Chondrocyte (in vitro differentiated cells): ENCODE measurements around the gene TEX101. TPM values are rescaled to one million over a fixed set of nuclear protein-coding genes. Genes with fewer than 3 reads are reported as not detected.

Source experiments
- DNase-seq: peaks from one replicate; pipeline ENCODE4 v3.0.0; 2021; ENCODE audit warnings: mixed read lengths, low spot score
- H3K27ac Mint-ChIP-seq: one replicate; pipeline ENCODE4 v1.8.0; 2021; ENCODE audit warnings: mild to moderate bottlenecking, moderate library complexity, mixed read lengths; ENCODE audit not compliant: unreplicated experiment
- H3K27me3 Mint-ChIP-seq: 2 replicates; pipeline ENCODE4 v1.8.0; 2021; ENCODE audit warnings: low read depth, mixed read lengths
- H3K36me3 Mint-ChIP-seq: 2 replicates; pipeline ENCODE4 v1.8.0; 2021; ENCODE audit warnings: low read depth, mixed read lengths
- H3K4me1 Mint-ChIP-seq: 2 replicates; pipeline ENCODE4 v1.8.0; 2021; ENCODE audit warnings: low read depth, mild to moderate bottlenecking, mixed read lengths
- H3K4me3 Mint-ChIP-seq: one replicate; pipeline ENCODE4 v1.8.0; 2021; ENCODE audit warnings: mild to moderate bottlenecking, moderate library complexity, mixed read lengths; ENCODE audit not compliant: unreplicated experiment
- H3K9me3 Mint-ChIP-seq: 2 replicates; pipeline ENCODE4 v1.8.0; 2021; ENCODE audit warnings: low read depth, mixed read lengths
- total RNA-seq: library from RNA; stranded (reverse); gene quantifications from 3 replicates; pipeline ENCODE4 v1.2.1, GENCODE V29; 2021
- TF ChIP-seq, protein P1 (sequence below): fragments of 200-600 bp; sonication (generic); IDR thresholded peaks from 2 replicates; pipeline ENCODE4 v1.5.0; 2021; ENCODE audit warnings: antibody characterized with exemption, mild to moderate bottlenecking, moderate library complexity

Gene TEX101
- total RNA-seq, 1 donor from 2014 or later = not detected

DNA sequence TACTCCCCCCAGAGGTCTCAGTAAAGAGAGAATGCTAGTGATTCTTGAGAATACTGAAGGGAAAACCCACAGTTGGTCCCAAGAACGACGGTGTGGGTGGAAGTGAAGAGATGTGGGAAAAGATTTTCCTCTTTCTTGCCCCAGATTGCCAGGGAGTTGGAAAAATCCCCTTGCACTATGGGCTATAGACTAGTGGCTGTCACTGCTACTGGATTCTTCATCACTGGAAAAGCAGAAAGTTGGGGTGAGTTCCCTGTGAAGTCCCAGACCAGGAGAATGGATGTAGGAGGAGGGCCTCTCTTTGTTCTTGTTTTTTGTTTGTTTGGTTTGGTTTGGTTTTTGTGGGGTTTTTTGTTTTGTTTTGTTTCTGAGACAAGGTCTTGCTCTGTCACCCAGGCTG, 39.3 kb downstream of the TEX101 start:
- H3K4me3 Mint-ChIP-seq = no peak overlapping the region
- no peak for DNase-seq
- peaks cover 7% of the 10 kb centered on the region for H3K4me1 Mint-ChIP-seq
- peaks cover 2% of the 10 kb centered on the region for H3K36me3 Mint-ChIP-seq
- H3K9me3 Mint-ChIP-seq = peaks cover 7% of the 10 kb centered on the region
- peaks cover 16% of the 10 kb centered on the region for H3K27me3 Mint-ChIP-seq
- TF ChIP-seq, protein P1, sequence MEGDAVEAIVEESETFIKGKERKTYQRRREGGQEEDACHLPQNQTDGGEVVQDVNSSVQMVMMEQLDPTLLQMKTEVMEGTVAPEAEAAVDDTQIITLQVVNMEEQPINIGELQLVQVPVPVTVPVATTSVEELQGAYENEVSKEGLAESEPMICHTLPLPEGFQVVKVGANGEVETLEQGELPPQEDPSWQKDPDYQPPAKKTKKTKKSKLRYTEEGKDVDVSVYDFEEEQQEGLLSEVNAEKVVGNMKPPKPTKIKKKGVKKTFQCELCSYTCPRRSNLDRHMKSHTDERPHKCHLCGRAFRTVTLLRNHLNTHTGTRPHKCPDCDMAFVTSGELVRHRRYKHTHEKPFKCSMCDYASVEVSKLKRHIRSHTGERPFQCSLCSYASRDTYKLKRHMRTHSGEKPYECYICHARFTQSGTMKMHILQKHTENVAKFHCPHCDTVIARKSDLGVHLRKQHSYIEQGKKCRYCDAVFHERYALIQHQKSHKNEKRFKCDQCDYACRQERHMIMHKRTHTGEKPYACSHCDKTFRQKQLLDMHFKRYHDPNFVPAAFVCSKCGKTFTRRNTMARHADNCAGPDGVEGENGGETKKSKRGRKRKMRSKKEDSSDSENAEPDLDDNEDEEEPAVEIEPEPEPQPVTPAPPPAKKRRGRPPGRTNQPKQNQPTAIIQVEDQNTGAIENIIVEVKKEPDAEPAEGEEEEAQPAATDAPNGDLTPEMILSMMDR = no peak
- no peak overlapping the region for H3K27ac Mint-ChIP-seq

DNA sequence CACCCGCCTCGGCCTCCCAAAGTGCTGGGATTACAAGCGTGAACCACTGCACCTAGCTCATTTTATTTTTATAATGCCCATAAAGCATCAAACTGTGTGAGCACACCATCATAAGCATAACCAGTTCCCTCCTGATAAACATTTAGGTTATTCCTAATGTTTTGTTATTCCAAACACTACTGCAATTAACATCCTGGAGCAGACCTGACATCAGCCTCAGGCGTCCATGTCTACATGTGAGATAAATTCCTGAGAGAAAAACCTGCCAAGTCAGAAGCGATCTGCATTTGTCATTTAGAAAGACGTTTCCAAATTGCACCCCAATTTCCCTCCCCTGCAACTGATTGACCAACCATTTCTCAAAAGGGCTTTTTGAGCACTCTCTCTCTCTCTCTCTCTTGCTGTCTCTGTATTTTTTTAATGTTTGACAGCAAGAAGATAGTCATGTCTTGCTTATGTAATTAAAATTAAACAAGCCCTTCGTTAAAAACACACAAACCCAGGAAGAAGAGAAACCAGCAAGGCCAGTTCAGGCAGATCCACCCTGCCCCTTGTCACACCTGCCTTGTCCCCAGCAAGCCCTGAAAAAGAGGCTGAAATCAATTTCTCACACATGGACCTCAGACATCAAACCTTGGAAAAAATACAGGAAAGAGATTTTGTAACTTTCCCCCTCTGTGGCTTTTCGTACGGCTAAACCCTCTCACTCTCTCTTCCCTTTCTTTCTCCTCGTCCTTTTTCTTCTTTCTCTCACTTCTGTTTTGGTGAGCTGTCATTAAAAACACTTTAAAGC, 40.8 kb downstream of the TEX101 start:
- TF ChIP-seq, protein P1 = no peak
- Mint-ChIP-seq H3K4me3 (no peak overlapping the region), H3K27ac (no peak overlapping the region), H3K36me3 (peaks cover 2% of the 10 kb centered on the region), H3K27me3 (peaks cover 16% of the 10 kb centered on the region), H3K4me1 (peaks cover 5% of the 10 kb centered on the region), H3K9me3 (peaks cover 7% of the 10 kb centered on the region)
- no peak for DNase-seq

DNA sequence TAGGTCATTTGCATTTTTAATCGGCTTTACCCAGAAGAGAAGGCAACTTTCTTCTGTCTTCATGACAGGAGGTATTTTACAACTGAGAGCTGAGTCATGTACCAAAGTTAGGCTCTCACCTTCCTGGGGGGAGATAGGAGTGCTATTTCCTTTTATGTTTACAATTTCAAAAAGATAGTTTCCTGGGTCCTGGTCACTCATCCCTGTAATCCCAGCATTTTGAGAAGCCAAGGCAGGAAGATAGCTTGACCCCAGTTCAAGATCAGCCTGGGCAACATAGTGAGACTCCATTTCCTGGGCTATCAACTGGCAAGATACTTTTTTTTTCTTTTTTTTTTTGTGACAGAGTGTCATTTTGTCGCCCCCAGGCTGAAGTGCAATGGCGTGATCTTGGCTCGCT, 43.1 kb downstream of the TEX101 start:
- Mint-ChIP-seq H3K27ac (no peak overlapping the region), H3K9me3 (peaks cover under 1% of the 10 kb centered on the region), H3K4me1 (no peaks in the 10 kb centered on the region), H3K4me3 (no peak overlapping the region), H3K27me3 (peaks cover 14% of the 10 kb centered on the region), H3K36me3 (peaks cover 3% of the 10 kb centered on the region)
- no peak for DNase-seq
- TF ChIP-seq, protein P1 = no peak

DNA sequence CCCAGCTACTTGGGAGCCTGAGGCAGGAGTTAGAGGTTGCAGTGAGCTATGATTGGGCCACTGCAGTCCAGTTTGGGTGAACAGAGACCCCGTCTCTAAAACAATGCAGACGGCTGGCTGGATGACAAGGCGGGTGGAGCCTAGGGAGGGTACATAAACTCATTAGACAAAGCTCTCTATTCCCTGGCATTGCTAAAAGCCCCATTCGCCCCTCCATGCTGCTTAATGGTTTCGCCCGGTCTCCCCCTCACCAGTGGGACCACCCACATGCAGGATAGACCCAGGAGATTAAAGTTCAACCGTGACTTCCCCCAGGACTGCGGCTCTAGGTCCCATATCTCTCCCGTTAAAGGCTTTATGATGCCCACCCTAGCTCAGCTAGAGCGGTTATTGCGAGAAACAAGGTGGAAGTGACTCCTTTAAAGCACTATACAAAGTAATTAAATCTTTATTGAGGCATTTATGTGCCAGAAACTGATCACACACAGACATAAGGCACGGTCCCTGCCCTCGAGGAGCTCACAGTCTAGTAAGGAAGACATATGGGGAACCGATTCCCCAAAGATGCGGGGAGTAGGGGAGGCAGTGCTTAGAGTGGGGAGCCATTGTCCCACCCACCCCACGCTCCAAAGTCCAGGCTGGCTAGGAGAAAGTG, 45.8 kb downstream of the TEX101 start:
- peaks cover 8% of the 10 kb centered on the region for H3K4me1 Mint-ChIP-seq
- no peak for DNase-seq
- H3K27me3 Mint-ChIP-seq = peaks cover 9% of the 10 kb centered on the region
- H3K9me3 Mint-ChIP-seq = no peaks in the 10 kb centered on the region
- H3K4me3 Mint-ChIP-seq = no peak overlapping the region
- H3K36me3 Mint-ChIP-seq = peaks cover 3% of the 10 kb centered on the region
- TF ChIP-seq, protein P1 = no peak
- H3K27ac Mint-ChIP-seq = no peak overlapping the region

DNA sequence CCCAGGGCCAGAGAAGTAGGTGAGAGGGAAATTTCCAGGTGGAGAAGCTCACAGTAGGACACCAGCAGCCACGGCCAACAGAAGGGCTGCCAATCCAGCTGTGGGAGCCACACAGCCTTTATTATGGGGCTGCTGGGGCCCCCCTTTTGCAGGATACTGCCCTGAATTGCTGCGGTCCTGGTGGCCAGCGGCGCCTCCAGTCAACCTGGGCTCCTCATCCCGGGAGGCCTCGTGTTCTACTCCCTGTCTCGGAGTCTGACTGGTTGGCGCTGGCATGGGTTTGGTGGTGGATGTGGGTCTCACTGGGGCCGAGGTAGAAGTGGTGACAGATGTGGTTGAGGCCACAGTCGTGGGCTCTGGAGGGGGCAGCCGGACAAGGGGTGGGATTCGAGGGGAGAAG, 46.6 kb downstream of the TEX101 start:
- Mint-ChIP-seq H3K9me3 (no peaks in the 10 kb centered on the region), H3K4me3 (no peak overlapping the region), H3K27me3 (peaks cover 4% of the 10 kb centered on the region), H3K27ac (no peak overlapping the region), H3K36me3 (peaks cover 3% of the 10 kb centered on the region), H3K4me1 (peaks cover 8% of the 10 kb centered on the region)
- TF ChIP-seq, protein P1 = no peak
- no peak for DNase-seq
